Measurements from ENCODE around the gene FAM131B.
A peak's percentile ranks its signal among the peaks of the same experiment; 100 is the strongest.

Gene FAM131B

DNA sequence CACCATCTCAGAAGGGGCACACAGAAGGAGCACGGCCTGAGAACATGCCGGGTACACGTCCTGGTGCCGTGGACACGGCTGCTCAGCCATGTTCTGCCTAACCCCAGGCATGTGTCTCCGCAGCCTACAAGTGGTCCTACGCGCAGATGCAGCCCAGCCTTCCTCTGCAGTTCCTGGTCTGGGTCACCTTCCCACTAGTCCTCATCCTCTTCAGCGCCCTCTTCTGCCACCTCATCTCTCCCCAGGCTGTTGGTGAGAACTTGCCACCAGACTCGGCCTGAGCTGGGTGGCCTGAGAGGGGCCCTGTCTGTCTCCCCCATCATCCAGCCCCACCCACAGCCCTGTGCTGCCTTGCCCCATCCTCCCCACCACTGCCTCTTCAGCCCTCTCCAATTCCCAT, 41.3 kb downstream of the FAM131B start:
- no peak for DNase-seq (ENCODE audit: low read depth)

DNA sequence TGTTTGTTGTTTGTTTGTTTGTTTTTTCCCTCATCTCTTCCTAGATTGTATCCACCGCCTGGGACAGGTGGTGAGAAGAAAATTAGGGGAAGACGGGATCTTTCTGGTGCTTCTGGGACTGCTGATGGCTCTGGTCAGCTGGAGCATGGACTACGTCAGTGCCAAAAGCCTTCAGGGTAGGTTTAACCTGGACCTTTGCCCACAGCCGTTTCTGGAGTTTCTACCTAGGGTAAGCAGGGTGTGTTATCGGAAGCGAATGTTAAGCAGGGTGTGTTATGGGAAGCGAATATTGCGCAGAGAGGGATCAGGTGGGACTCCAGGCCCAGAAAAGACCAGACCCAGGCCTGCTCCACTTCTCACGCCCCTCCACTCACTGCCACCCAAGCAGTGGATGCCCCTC, 41.9 kb downstream of the FAM131B start:
- no peak for DNase-seq (ENCODE audit: low read depth)

DNA sequence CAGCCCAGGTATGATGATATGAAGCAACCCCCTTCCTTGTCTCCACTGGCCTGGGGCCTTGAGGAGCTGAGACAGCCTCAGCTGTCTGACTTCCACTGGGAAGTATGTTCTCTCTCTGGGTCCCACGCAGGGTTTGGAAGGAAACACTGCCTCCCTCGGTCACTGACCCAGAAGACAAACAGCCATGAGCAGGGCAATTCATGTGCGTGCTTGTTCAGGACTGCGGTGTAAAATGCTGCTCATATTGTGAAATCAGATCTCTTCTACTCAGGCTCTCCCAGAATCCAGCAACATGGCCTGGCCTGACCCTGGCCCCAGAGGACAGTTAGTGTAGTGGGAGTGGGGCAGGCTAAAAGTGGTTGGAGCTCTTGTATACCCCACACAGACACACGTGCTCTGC, 43.9 kb downstream of the FAM131B start:
- DNase-seq (ENCODE audit: low read depth) = peak; percentile 17

DNA sequence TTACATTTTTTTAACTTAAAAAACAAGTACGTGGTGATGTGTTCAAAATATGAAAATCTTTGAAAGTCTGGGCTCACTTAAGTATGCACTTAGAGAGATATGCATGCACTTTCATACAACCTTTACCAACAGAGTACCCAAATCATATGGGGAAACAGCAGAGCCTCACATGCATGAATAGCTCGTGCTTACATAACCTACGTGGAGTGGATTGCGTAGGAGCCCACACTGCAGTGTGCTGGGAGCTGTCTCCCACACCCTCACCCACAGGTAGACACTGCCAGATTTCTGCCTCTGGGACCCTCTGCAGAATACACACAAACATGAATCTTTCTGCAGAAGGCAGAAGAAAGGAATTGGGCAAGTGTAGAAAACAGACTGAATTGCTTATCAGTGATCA, 46.0 kb downstream of the FAM131B start:
- no peak for DNase-seq (ENCODE audit: low read depth)

DNA sequence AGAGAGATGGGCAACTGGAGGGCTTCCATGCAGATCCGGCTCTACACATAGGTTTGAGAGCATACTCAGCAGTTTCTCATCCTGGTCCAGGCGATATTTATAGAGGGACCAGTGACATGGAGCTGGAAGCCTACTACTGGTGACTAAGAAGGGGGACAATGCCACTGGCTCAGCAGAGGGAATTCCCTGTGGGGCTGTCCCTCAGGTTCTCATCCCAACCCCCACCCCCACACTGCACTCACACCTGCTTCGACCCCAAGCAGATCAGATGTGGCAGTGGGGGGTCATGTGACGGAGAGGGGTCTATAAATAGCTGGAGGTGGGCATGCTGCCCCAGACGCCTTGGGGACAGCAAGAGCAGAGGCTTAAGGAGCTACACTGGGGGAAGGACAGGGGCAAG, 46.7 kb downstream of the FAM131B start, which contains the start of gene CLCN1:
Gene CLCN1 (plus strand): TSS at position 336 of the 400 bp plus-strand sequence. CDS start 102 bp downstream, outside the sequence.
- DNase-seq (ENCODE audit: low read depth) = no peak

DNA sequence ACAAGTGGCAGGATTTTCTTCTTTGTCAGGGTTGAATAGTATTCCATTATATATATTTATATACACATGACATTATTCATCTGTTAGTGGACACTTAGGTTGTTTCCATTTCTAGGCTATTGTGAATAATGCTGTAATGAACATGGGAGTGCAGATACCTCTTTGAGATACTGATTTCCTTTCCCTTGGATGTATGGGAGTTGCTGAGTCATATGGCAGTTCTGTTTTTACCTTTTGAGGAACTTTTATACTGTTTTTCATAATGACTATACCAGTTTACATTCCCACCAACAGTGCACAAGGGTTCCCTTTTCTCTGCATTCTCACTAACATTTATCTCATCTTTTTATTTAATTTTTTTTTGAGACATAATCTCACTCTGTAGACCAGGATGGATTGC, 48.4 kb downstream of the FAM131B start:
- no peak for DNase-seq (ENCODE audit: low read depth)

DNA sequence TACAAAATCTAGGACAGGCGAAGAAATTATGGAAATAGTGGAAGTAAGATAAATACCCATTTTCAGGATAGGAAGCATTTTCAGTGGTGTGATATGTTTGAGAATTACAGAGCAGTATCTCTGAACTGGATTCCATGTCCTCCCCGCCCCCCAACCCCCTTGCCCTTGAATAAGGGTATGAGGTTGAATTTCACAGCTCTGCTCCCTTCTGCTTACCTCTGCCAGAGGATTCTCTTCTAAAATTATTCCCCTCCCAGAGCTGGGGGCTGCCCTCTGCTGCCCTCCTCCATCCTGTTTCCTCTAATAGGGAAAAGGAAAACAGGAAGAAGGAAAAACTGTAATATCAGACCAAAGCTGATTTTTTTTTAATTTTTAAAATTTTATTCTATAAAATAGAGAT, 53.9 kb downstream of the FAM131B start:
- no peak for DNase-seq (ENCODE audit: low read depth)

DNA sequence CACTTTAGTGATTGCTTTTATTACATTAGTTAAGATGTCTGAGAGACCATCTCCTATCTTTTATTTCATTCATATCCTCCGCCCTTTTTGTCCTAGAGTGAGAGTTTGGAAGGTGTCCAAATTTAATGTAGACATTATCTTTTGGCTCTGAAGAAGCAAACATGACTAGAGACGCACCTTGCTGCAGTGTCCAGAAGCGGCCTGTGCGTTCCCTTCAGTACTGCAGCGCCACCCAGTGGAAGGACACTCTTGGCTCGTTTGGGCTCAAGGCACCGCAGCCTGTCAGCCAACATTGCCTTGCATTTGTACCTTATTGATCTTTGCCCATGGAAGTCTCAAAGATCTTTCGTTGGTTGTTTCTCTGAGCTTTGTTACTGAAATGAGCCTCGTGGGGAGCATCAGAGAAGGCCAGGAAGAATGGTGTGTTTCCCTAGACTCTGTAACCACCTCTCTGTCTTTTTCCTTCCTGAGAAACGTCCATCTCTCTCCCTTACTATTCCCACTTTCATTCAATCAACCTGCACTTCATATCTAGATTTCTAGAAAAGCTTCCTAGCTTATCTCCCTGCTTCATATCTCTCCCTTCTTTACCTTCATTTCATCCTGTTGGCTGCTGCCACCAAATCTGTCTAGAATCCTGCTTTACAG, 57.0 kb downstream of the FAM131B start:
- no peak for DNase-seq (ENCODE audit: low read depth)

DNA sequence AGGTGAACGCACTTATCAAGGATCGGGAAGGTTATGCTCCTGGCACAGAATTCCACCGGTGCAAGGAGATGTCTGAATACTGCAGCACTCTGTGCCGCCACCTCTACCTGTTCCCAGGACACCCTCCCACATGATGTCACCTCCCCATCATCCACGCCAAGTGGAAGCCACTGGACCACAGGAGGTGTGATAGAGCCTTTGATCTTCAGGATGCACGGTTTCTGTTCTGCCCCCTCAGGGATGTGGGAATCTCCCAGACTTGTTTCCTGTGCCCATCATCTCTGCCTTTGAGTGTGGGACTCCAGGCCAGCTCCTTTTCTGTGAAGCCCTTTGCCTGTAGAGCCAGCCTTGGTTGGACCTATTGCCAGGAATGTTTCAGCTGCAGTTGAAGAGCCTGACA, 57.6 kb downstream of the FAM131B start:
- no peak for DNase-seq (ENCODE audit: low read depth)

DNA sequence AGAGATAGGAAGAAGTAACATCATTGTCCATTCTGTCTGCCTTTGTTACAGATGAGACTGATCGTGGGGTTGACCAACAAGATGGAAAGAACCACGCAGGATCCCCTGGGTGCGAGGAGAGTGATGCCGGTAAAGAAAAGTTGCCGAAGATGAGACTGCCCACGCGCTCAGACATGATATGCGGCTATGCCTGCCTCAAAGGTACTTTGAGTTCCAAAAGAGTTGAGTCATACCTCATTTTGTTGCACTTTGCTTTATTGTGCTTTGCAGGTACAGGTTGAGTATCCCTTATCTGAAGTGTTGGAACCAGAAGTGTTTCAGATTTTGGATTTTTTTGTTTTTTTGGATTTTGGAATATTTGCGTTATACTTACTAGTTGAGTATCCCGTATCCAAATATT, 58.8 kb downstream of the FAM131B start:
- DNase-seq (ENCODE audit: low read depth) = no peak

All from GM04504 (cell line).